ENCODE data around the gene ZNF784. TPM values are rescaled to one million over a fixed set of nuclear protein-coding genes. Genes with fewer than 3 reads are reported as not detected.

ZNF784 gene
- total and polyA plus RNA-seq, 10 of the 15 experiments (the other 5 are each of a cell fraction or from before 2014, with no cell fraction given): 0.10 to 5.2 (median 1.8) TPM

GRCh38 chr19:55616395-55616875 lies 7.9 kb downstream of the ZNF784 start:
- RAD21 ChIA-PET (ENCODE audit: unreplicated experiment): no interaction called here
- Histone ChIP-seq H3K4me2 (ENCODE audit: control insufficient read depth, insufficient read depth) (no peak overlapping the region), H3K79me2 (ENCODE audit: control insufficient read depth, insufficient read depth, low read length) (peaks cover 3% of the 10 kb centered on the region; the same call in 1 of the 2 replicates), H3K27ac (ENCODE audit: control insufficient read depth, insufficient read depth) (no peak overlapping the region), H3K36me3 (ENCODE audit: control insufficient read depth in 2 of 2, insufficient read depth in 2 of 2, low read length in 1 of 2) (peaks cover 3 to 12% of the 10 kb centered on the region in 2 experiments; a peak in 3 of 4 replicates), H3K4me1 (ENCODE audit: control insufficient read depth, insufficient read depth, low read length) (peaks cover 4% of the 10 kb centered on the region), H2AFZ (ENCODE audit: control insufficient read depth, low read depth, low read length) (no peak overlapping the region), H3K4me3 (no peak overlapping the region), H3K9ac (ENCODE audit: control insufficient read depth, insufficient read depth, low read length) (no peak overlapping the region), H4K20me1 (ENCODE audit: control insufficient read depth, insufficient read depth) (peaks cover 3% of the 10 kb centered on the region; the same call in 1 of the 2 replicates), H3K27me3 (replicated peaks in 1 of 2; ENCODE audit: control insufficient read depth in 2 of 2, insufficient read depth in 2 of 2, low read length in 1 of 2) (no peaks in the 10 kb centered on the region), H3K9me3 (replicated peaks; ENCODE audit: control insufficient read depth, insufficient read depth, low read length) (no peaks in the 10 kb centered on the region; the same call in 1 of the 3 replicates)
- in situ Hi-C loops (cut with MboI): no loop called here
- WGBS (ENCODE audit: insufficient coverage, insufficient replicate concordance, low lambda C conversion rate, missing lambda C conversion rate): 99% methylated on average over 15 of the region's 38 CpGs
- SMC1A ChIA-PET (ENCODE audit: uncharacterized antibody, unreplicated experiment): no interaction called here
- DNase-seq (ENCODE audit: low read depth, low spot score) (no peak), FAIRE-seq (no peak), ATAC-seq (no peak)
- BruUV-seq (replicated peaks): no TSS peak
- TF ChIP-seq JUNB (IDR thresholded peaks at IDR 0.05) (no peak), STAT3 (IDR thresholded peaks at IDR 0.05; ENCODE audit: low read depth, low read length) (no peak), YBX1 (IDR thresholded peaks at IDR 0.05) (no peak), E4F1 (IDR thresholded peaks at IDR 0.05; ENCODE audit: borderline replicate concordance, partially characterized antibody) (no peak)
- intact Hi-C loops (cut with micrococcal nuclease; ENCODE audit: unreplicated experiment): no loop called here
- POLR2A ChIA-PET: interaction anchor here (1.5 kb wide), 1 partner anchor 17 kb away, joined by 4 read pairs; the partner anchor contains the start of gene FIZ1
- CTCF ChIA-PET: no interaction called here
